ENCODE results near the gene TSPAN3.

TSPAN3 gene

DNA sequence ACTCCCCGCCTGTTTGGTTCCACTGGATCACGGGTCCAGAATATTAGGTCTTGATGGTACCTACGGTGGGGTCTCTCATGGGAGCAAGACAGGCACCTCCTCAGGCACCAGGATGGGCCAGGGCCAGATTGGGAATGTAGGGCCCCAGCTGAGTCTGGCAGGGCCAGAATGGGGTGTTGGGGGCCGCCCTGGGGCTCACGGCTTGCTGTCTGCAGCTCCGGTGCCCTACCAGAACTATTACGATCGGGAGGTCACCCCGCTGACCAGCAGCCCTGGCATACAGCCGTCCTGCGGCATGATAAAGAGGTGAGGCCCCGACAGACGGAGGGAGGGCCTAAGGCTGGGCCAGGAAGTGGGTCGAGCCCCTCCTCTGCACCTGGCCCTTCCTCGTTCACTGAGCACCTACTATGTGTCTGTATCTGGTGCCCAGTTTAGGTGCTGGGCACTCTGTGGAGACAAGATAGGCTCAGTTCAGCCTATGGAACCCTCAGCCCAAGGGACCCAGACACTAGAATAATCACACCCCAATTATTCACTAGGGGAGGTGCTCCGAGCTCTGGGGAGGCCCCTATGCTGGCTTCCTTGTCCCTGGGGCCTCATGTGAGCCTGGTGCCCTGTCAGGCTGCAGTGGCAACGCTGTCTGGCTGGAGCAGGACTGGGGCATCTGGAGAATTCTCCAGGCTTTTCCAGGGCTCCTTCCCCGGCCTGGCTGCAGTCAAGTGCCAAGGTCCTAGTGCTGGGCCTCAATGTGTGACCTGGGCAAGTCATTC, 38.1 kb downstream of the TSPAN3 start:
- no peak for DNase-seq

DNA sequence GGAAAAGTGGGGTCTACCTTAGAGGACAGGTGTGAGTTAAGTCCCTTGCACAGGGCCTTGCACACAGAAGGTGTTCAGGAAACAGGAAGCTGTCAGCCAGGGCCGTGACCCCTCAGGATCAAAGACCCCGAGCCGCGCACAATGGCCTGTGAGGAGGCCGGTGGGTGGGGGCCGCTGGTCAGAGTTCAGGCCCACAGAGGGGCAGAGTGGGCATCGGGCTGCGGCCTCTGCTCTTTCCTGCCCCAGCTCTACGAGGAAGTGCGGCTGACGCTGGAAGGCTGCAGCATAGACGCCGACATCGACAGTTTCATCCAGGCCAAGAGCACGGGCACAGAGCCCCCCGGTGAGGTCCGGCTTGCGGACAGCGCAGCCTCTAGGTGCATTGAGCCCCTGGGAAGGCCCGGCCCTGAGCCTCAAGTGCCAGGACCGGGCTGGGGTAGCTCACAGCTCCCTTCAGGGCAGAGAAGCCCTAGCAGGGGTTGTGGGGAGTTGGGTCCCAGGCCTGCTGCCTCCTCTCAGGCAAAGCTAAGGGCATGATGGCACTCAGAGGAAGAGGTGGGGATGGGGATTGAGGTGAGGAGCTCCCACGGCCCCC, 38.8 kb downstream of the TSPAN3 start:
- no peak for DNase-seq

DNA sequence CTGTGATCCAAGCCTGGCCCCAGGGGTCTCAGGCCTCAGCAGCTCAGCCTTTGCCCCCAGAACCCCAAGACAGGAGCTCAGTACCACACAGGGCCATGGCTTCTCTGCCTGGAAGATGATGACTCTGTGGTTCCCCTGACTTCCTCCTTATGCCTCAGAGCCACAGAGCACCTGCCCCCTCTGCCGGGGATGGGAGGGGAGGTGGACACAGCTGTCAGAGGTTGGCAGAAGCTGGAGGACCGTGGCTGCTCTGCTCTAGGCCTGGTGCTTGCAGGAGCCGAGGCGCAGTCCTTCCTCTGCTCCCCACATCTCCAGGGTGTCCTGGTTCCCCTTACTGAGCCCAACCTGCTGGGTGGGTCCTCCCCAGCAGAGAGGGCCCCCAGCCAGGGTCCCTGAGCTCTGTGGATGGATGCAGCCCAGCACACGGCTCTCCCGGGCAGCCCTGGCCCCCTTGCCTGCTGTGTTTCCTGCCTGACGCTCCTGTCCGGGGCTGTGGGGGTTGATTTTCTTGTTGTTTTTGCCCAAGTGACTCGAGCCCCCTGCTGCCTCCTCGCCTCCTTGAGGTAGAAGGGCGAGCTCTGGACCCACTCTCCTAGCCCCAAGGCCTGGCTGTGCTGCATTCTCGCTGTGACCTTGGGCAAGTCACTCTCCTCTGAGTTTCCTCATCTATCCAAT, 39.4 kb downstream of the TSPAN3 start:
- DNase-seq, result peak; percentile 37

DNA sequence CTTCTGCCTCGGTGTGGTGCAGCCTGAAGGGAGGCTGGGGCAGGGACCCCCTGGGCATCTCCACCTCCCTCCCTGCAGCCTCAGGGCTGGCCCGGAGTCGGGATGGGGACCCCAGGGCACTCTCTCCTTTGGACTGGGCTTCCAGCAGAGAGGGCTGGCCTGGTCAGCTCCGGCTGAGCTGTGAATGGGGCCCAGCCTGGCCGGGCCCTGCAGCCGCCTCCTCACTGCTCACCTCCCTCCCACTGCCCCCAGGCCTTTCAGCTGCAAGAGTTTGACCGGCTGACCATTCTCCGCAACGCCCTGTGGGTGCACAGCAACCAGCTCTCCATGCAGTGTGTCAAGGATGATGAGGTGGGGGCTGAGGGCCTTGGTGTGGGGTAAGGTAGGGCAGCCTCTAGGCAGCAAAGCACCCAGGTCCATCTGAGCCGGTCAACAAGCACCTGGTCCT, 40.0 kb downstream of the TSPAN3 start:
- DNase-seq, result no peak

DNA sequence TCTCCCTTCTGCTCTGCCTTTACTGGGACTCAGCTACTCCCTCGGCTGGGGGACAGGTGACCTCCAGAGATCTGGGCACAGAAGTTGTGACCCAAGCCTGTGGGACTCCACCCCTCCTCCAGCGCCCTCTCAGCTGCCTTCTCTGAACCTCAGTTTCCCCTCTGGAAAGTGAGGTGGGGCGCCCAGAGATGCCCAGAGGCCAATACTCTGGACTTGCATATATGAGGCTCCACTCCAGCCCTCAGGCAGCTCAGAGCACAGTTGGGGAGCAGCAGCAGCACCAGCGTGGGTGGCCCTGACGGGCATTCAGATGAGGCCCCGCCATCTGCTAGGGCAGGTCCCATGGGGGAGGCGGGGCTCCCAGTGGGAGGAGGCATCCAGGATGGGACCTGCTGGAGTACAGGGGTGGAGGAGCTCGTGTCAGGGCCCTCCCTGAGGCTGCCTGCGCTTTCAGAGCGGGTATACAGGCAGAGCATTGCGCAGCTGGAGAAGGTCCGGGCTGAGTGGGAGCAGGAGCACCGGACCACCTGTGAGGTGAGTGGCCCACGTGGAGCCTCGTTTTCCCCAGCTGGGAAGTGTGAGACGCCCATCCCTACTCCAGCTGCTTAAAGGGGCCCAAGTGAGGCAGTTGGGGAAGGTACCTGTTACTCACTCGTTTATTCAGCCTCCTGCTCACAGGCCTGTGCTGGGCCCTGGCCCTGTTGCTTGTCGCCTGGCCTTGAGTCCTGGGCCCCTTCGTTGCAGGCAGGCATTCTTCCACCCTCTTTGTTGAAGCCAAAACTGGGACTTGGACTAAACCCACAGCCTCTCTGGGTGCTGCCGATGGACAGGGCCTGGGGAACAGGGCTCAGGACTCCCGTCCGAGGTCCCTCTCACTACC, 40.6 kb downstream of the TSPAN3 start:
- DNase-seq, result no peak

DNA sequence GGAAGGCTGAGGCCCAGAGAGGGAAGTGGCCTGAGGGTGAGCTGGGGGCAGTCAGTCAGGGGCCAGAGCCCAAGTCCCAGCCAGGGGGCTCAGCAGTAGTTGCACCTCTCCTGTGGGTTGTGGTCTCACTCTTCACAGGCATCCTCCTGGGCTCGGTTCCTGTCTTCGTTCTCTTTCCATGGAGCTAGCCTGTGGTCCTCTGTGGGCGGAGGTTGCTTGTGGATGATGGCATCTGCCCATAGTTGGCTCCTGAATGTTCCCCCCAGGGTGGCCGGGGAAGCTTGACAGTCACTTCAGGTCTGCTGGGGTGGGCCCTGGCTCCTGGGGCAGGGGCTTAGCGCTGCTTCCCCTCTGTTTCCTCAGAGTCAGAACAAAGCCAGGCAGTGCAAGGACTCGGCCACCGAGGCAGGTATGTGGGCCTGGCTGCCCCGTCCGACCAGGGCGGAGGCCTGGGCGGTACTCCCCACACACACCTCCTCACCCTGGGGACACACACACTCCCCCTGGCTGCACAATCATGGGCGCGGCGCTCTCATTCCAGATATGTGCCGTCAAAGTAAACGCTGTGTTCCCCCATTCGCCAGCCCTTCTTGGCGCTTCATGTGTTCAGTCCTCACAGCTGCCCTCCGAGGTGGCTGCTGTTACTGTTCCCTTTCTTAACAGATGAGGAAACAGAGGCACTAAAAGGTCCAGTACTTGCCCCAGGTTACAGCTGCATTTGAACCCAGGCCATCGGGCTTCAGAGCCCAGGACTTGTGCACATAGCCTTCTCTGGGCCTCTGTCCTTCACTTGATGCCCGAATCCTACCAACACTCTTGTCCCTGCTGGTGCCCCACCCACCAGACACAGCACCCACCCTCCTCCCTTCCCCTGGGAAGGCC, 41.5 kb downstream of the TSPAN3 start:
- DNase-seq, result no peak

DNA sequence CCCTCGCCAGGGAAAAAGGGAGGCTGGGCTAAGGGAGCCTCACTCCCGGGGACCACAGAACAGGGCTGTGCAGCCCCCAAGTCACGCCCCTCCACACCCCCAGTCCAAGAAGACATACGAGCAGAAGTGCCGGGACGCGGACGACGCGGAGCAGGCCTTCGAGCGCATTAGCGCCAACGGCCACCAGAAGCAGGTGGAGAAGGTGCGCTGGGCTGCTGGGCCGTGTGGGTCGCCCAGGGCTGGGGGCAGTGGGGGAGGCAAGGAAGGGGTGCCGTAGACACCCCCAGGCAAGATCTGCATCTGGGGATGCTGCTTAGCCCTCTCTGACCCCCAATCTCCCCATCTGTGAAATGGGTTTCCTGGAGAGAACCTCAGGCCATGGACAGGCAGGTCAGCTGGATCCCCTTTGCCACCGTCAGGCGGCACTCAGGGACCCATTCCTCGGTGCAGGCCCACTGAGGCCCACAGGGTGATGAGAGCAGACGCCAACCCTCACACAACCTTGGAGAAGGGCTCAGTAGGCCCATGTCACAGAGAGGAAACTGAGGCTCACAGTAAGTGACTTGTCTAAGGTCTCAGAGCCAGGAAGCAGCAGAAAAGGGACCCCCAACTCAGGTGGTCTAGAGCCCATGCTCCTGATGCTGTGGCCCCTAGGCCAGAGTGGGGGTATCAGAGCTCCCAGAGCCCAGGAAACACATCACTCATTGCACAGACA, 42.3 kb downstream of the TSPAN3 start:
- DNase-seq, result no peak

DNA sequence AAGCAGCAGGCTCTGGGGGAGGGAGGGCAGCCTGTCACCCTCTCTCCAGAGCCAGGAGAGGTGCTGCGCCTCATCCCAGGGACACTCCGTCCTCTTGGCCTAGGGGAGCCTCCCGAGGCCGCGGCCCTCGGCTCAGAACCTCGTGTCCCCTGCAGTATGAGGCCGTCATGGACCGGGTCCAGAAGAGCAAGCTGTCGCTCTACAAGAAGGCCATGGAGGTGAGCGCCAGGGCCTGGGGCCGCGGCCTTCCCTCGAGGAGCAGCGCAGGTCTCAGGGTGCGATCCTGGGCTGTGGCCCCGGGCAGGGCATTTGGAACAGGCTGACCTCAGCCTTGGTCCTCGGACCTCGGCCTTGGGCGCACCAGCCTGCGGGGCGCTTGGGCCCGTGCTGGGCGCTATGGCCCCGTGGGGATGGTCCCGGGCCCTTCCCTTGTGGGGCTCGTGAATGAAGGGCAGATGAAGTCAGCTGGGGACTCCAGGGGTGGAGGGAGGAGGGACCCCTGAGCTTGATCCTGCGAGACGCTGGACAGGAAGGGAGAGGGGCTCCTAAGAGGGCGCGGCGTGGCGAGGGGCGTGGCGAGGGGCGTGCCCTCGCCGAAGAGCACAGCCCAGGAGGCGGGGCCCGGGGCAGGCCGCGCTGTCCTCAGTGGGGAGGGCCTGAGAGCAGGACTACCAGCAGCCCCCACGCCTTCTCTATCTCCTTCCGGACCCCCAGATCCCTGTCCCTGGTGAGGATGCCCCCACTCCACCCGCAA, 43.0 kb downstream of the TSPAN3 start:
- DNase-seq, result no peak

DNA sequence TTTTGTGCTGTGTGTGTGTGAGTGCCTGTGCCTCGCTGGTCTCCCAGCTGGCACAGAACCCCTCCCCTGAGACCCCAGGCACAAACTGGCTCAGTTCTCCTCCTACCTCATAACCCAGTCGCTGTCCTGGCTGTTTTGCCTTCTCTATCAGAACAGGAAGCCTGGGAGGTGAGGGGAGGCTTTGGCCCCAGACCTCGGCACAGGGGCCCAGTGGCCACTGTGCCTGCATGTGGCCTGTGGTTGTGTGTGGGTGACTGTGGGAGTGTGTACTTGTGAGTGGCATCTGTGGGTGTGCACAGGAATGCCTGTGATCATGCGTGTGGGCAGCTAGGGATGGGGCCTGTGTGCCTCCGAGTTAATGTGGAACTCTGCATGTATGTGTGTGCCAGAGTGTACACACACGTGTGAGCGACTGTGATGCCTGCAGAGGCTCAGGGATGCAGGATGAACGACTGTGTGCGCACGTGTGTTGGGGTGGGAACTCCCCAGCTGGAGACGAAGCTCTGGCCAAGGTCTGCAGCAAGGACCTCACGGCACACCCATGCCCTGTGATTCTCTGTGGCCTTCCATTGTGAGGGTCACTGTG, 43.7 kb downstream of the TSPAN3 start:
- DNase-seq, result no peak

DNA sequence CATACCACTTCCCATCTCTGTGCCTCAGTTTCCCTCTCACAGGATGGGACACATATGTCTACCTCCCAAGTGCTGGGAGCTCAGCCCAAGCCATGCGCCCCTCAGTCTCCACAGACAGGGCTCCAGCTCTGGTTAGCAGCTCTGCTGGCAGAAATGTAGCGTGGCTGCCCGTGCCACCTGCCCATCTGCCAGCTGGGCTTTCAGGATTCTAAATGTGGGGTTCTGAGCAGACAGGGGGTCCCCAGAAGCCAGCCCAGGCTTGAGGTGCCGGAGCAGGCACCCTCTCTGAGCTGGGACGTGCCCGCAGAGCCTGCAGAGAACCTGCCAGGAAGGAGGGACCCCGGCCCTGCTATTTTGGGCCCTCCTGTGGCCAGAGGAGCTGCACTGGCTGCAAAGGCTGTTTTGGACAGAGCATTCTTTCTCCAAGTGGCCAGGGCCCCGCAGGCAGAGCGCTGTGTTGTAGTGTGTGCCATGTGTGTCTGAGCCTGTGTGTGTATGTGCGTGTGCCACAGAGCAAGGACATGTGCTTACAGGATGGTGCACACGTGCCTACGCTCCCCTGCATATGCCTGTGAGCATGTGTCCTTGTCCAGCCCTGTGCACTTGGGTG, 44.3 kb downstream of the TSPAN3 start:
- no peak for DNase-seq

DNA sequence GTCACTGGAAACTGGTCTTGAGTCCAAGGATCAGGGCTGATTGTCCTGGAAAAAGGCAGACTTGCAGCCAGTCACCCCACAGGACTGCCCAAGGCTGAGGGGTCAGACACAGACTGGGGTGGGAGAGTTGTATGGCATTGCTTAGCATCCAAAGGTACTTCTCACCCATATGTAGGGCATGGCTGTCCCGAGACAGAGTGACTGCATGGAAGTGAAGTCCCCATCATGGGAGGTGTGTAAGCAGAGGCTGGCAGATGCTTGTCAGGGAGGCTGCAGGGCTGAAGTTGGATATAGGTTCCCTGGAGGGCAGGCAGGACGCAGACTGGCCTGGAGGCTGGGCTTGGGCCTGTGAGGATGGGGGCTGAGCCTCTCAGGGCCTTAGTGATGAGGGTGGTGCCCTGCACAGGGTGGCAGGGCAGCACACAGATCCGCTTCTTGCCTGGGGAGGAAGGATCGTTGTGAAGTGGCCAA, 44.9 kb downstream of the TSPAN3 start:
- no peak for DNase-seq

DNA sequence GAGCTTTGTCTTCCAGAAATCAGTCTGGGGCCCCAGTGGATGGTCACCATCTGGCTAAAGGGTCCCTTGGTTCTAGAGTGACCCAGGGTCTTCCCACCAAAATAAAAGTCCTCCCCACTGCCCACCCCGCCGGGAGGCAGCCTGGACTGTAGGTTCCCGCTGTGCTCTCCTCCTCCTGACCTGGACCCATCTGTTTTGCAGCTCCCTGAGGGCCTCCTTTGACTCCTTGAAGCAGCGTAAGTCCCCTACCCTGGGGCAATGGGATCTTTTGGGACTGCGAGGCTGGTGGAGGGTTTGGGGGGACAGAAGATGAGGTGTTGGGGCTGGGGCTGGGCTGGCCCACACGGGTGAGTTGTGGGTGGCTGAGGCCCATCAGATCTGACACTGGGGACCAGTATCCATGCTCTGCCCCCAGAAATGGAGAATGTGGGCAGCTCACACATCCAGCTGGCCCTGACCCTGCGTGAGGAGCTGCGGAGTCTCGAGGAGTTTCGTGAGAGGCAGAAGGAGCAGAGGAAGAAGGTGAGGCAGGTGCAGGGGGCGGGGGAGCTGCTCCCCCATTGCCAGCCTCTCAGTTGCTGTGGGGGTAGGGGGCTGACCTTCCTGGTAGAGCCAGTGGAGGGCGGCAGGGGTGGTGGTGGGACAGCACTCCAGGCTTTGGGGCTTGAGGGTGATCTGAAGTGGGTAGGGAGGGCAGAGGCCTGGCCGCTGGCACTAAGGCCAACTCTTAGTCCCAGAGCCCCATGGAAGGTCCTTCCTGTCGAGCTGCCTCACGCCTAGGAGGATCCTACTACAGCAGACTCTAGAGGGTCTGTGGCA, 45.6 kb downstream of the TSPAN3 start:
- DNase-seq, result no peak

DNA sequence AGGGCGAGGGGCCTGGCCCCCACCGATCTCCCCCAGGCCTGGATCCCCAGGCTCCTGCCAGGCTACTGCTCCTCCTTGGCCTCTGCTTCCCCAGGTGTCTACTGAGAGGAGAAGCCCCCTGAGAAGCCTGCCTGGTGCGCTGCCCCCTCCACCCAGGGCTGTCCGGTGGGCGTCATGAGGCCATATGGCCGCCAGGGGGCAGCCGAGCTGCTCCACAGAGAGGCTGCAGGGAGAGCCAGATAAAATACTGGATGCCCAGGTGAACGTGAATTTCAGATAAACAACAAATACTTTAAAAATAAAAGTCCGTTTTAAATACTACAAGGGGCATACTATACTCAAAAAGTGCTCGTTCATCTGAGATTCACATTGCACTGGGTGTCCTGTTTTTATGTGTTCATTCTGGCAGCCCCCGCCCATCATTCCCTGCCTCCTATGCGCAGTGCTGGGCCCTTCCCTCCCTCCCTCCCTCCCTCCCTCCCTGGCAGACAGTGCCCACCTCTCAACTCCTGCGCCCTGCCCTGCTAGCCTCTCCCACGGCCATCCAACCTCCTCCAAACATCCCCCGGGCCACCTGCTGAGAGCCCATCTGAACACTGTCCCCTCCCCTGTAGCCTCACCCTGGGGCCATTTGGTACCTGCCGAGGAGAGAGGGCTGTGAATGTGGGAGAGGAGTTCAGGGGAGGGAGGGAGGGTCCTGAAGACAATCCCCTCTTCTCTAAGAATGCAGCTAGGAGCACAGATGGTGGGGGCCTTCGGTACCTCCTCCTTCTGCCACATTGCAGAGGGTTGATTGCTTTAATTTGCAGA, 46.4 kb downstream of the TSPAN3 start:
- DNase-seq, result peak; percentile 52

DNA sequence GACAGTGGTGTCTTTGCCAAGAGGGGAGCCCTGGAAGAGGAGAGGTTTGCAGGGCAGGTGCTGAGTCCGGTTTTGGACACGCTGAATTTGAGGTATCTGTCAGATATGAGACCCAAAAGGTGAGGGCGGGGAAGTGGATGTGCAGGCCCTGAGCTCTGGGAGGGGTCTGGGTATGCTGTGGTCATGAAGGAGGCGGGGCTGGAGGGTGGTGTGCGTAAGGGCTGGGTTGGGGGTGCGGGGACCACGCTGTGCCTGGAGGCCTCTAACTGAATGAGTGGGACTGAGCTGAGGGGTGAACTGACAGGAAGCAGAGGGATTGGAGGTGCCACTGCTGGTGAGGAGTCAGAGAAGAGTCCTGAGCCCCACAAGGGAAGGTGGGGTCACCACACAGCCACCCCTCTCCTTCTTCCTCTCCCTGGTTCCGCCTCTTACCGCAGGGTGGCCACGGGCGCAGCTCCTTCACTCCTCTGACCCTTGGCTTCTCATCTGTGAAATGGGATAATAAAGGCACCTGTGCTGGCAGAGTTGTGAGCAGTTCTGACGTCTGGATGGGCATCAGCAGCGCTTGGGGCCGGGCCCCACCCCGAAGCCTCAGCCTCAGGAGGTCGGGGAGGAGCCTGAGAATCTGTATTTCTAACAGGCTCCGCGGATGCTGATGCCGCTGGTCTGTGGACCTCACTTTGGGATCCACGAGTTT, 47.2 kb downstream of the TSPAN3 start:
- no peak for DNase-seq

DNA sequence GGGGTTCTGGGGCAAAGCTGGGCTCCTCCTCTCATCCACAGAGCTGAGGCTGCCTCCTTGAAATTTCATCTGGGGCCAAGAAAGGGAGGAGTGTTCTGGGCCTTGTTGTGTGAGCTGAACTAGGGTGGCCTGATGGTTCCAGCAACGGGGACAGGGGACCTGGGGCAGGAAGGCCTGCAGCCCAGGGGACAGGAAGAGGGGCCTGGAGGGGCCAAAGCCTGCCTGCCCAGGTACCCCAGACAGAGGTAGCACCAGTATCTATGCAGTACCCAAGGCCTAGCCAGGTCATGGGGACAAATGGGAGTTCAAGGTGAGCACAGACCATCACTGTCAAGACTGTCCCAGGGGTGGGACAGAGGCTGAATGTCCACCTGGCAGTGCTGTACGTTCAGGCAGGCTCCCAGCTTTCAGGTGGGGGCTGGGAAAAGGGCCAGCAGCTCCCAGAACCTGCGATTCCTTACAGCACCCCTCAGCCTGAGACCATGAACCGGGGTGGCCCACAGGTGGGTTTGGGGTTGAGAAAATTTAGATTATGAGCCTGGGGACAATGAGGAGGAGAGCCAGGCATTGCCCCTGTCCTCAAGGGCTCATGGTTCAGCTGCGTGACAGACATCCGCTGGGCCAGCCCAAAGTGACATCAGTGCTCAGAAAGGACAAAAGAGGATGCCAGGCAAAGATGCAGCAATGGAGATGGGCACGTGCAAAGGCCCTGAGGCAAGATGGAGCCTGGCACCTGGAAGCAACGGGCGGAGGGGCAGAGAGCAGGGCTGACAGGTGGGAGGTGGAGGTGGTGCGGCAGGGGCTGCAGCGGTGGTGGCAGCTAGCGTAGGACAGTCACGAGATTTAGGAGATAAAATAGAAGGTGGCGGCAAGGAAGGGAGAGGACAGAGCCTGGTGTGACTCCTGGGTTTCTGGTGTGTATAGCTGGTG, 48.0 kb downstream of the TSPAN3 start:
- DNase-seq, result no peak

DNA sequence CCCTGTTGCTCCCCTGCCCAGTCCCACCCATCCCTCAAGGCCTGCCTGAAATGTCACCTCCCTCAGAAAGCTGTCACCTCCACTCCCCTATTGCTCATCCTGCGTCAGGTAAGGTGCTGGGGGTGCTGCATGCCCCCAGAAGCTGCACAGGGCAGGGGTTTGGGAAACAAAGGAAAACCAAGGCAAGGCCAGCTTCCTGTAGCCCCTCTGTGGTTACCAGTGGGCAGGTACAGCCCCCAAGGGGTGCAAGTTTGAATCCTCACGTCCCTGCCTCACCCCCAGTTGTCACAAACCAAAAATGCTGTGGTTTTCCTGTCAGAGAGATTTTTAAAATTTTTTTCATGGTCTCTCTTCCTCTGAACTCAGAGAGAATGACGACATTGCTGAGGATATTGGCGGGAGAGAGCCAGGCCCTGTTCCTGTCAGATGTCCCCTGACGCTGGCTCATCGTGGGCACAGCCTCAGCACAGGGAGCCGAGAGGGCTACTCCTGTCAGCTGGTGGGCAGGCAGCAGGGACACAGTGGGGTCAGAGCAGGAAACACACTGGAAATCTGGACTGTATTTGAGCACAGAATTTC, 49.0 kb downstream of the TSPAN3 start:
- peak; percentile 86 for DNase-seq

All from inflammatory macrophage treated with lipopolysaccharide for 4 hours (primary cell).